ENCODE data around the gene DYSF. TPM values are rescaled to one million over a fixed set of nuclear protein-coding genes. Genes with fewer than 3 reads are reported as not detected.
A peak's percentile ranks its signal among the peaks of the same experiment; 100 is the strongest.

Gene DYSF
- total RNA-seq, 1 donor from 2014 or later, result 37.7 TPM

DNA sequence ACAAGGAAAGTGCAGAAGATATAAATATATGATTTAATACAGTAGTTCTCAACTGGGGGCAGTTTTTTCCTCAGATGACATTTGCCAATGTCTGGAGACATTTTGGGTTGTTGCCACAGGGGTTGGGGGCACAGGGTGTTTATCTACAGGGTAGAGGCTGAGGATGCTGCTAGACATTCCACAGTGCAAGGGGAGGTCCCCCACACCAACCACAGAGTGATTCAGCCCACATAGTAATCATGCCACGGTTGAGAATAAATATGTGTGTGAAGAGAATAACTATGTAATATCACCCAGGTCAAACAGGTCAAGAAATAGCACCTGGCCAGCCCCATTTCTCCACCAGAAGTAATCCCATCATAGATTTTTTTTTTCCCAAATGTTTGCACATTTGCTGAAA, 17.9 kb downstream of the DYSF start:
- no peak for DNase-seq

DNA sequence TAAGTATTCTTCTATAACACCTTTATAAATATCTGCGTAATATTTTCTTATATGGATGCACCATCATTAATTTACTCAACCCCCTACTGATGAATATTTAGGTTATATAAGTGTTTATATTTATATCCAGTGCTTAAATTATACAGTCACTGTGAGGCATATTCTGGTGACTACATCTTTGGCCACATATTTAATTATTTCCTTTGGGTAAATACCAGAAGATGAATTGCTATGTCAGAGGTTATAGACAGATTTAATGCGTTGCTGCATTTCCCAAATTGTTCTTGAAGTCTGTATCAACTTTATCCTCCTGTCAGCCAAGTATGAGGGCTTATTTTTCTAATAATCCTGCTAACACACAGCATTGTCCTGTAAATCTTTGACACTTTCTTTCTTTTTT, 18.7 kb downstream of the DYSF start:
- ATAC-seq (no peak), DNase-seq (no peak)
- Histone ChIP-seq H3K9me3 (no peaks in the 10 kb centered on the region), H3K27ac (no peak overlapping the region), H3K4me3 (no peak overlapping the region), H3K36me3 (no peaks in the 10 kb centered on the region), H3K27me3 (peaks cover 13% of the 10 kb centered on the region), H3K4me1 (no peaks in the 10 kb centered on the region)
- TF ChIP-seq, protein P1, sequence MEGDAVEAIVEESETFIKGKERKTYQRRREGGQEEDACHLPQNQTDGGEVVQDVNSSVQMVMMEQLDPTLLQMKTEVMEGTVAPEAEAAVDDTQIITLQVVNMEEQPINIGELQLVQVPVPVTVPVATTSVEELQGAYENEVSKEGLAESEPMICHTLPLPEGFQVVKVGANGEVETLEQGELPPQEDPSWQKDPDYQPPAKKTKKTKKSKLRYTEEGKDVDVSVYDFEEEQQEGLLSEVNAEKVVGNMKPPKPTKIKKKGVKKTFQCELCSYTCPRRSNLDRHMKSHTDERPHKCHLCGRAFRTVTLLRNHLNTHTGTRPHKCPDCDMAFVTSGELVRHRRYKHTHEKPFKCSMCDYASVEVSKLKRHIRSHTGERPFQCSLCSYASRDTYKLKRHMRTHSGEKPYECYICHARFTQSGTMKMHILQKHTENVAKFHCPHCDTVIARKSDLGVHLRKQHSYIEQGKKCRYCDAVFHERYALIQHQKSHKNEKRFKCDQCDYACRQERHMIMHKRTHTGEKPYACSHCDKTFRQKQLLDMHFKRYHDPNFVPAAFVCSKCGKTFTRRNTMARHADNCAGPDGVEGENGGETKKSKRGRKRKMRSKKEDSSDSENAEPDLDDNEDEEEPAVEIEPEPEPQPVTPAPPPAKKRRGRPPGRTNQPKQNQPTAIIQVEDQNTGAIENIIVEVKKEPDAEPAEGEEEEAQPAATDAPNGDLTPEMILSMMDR (IDR thresholded peaks at IDR 0.05), result no peak
- intact Hi-C loops (cut with DNase I), result no loop called here

More for the DNA sequence above, 17.9 kb downstream of the DYSF start:
- H3K9me3 ChIP-seq, result no peaks in the 10 kb centered on the region
- TF ChIP-seq, protein P1 (IDR thresholded peaks at IDR 0.05), result no peak
- H3K27ac ChIP-seq, result no peak overlapping the region
- H3K4me3 ChIP-seq, result no peak overlapping the region
- H3K27me3 ChIP-seq, result peaks cover 18% of the 10 kb centered on the region
- ATAC-seq, result no peak
- no peaks in the 10 kb centered on the region for H3K36me3 ChIP-seq
- intact Hi-C loops (cut with DNase I), result no loop called here
- peaks cover 3% of the 10 kb centered on the region for H3K4me1 ChIP-seq

DNA sequence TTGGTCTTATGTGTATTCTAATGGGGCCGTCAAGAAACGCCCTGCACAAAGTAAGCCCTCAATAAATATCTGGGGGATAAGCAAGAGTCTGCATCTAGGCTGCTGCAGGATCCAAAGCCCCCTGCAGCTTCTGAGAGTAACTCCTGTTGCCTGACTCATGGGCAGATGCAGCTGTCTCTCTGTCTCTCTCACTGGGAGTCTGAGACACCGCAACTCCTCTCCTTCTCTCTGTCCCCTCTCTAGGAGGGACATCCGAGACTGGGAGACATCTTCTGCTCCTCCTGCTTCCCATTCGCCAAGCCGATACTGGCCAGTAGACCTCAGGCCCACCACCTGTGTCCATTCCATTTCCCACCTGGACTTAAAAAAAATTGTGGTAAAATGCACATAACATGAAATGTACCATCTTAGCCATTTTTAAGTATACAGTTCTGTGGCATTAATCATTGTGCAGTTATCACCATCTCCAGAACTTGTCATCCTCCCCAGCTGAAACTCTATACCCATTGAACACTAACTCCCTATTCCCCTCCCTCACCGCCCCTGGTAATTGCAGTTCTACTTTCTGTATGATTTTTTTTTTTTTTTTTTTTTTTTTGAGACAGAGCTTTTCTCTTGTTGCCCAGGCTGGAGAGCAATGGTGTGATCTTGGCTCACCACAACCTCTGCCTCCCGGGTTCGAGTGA, 20.1 kb downstream of the DYSF start:
- TF ChIP-seq, protein P1 (IDR thresholded peaks at IDR 0.05), result no peak
- H3K4me1 ChIP-seq, result no peaks in the 10 kb centered on the region
- H3K9me3 ChIP-seq, result no peaks in the 10 kb centered on the region
- no peak for DNase-seq
- intact Hi-C loops (cut with DNase I), result no loop called here
- H3K27me3 ChIP-seq, result peaks cover 3% of the 10 kb centered on the region
- H3K27ac ChIP-seq, result peak overlapping the region; percentile 30
- H3K4me3 ChIP-seq, result no peak overlapping the region
- ATAC-seq, result no peak
- H3K36me3 ChIP-seq, result no peaks in the 10 kb centered on the region

DNA sequence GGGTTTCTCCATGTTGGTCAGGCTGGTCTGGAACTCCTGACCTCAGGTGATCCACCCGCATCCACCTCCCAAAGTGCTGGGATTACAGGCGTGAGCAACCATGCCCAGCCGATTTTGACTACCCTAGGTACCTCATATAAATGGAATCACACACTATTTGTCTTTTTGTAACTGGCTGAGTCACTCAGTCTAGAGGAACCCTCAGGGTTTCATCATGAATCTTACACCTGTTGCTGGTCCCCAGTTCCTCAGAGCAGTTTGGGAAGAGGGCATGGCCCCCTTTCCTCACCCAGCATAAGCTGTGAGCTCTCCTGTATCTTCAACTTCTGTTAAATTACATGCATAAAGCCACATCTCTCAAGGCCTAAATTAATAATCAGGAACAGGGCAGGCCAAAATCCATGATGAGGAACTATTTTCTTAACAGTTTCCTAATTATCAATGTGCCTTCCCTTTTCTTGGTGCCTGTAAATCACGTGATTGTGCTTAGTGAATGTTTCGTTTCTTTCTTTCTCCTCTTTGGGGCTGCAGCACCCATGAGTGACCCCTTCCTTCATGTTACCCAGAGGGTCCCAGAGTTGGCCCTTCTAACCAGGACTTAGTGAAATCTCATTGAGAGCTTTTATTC, 20.9 kb downstream of the DYSF start:
- intact Hi-C loops (cut with DNase I), result no loop called here
- H3K4me3 ChIP-seq, result no peak overlapping the region
- no peaks in the 10 kb centered on the region for H3K36me3 ChIP-seq
- peak; percentile 44 for ATAC-seq
- DNase-seq, result peak; percentile 35
- no peaks in the 10 kb centered on the region for H3K9me3 ChIP-seq
- H3K4me1 ChIP-seq, result no peaks in the 10 kb centered on the region
- no peaks in the 10 kb centered on the region for H3K27me3 ChIP-seq
- TF ChIP-seq, protein P1 (IDR thresholded peaks at IDR 0.05), result no peak
- H3K27ac ChIP-seq, result peak overlapping the region; percentile 30

DNA sequence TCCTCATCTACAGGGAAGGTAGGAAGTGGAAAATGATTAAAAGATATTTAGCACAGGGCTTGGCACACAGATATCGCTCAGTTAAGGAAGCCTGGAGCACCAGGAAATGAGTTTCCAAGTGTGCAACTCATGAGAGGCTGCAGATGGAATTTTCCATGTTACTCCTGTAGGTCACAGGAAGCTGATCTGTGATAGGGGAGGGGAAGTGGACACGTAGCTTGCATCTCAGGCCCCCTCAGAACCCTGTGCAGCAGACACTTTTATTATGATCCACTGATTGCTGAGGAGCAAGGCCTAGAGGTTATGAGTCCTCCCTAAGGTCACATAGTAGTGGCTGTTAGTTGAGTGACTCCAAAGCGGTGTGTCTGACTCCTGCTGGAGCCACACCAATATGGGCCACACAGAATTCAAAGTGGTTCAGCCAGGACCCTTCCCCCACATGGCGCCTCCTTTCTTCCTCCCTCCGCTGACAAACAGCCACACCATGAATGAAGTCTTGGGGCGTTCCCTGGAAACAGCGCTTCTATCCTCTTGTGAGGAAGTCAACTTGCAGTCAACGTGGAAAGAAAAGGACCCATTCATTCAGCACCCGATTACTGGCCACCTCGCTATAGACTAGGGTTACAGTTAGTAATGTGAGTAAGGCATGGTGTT, 21.5 kb downstream of the DYSF start:
- Histone ChIP-seq H3K36me3 (no peaks in the 10 kb centered on the region), H3K27ac (peak overlapping the region; percentile 30), H3K27me3 (no peaks in the 10 kb centered on the region), H3K4me3 (no peak overlapping the region), H3K9me3 (no peaks in the 10 kb centered on the region), H3K4me1 (no peaks in the 10 kb centered on the region)
- intact Hi-C loops (cut with DNase I), result no loop called here
- DNase-seq (peak; percentile 30), ATAC-seq (peak; percentile 54)
- TF ChIP-seq, protein P1 (IDR thresholded peaks at IDR 0.05), result no peak
